Measurements from ENCODE around the gene UBE2J1.

The UBE2J1 gene

DNA sequence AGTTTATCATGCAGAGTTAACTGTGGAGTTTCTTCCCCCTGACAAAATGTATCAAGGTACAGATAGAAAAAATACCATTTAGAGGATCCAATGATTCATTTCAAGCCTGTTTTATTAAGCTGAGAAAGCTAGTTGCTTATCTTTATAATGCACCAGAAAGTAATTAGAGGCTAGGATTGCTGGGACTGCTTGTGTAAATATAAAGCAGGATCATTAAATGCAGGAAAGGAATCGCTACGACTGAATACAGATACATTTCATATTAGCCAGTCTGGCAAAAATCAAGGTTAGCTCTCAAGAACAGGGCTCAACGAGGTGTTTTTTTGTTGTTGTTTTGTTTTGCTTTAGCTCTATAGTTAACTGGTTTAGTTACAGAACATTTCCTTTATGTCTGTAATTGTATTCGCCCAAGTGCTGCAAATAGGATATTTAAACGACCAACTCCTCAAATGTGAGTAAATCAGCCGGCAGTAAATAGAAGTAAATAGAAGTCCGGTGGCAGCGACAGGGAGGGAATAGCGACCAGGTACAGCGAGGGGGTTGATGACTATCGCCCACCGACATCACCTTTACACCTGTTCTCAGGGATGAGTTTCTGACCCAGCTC is 748 bp downstream of the UBE2J1 start:
- H3K36me3 Mint-ChIP-seq, result no peaks in the 10 kb centered on the region
- H3K4me3 Mint-ChIP-seq, result peak overlapping the region; percentile 99
- H3K27ac Mint-ChIP-seq, result peak overlapping the region; percentile 98
- H3K9me3 Mint-ChIP-seq, result no peaks in the 10 kb centered on the region
- no peaks in the 10 kb centered on the region for H3K27me3 Mint-ChIP-seq
- H3K4me1 Mint-ChIP-seq, result peaks cover 78% of the 10 kb centered on the region

DNA sequence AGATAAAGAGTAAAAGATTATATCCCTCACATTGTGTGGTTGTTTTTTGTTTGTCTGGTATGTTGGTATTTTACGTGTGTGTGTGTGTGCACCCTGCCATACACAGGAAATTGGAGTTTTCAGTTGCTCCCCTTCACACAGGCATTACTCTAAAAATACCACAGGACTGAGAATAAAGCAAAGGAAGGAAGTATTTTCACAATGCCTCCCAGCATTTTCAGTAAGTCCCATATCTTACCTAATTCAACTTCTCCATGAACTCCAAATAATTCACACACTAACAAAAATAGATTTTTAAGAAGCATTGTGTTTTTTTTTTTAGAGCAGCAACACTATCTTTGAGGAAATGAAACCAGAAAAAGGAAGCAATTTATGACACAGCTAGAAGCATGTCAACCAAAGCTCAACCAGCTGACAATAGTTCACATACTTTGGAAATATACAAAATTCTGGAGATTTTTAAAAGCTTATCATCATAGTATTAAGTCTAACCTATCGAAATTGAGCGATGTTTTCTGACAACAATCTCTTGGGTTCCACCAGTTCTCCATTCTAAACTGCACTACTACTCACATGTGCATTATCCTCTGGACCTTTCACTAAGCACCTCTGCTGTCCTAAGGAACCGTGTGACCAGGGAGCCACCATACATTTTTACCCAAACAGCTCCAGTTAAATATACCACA is 2.1 kb downstream of the UBE2J1 start:
- peaks cover 75% of the 10 kb centered on the region for H3K4me1 Mint-ChIP-seq
- H3K27me3 Mint-ChIP-seq, result no peaks in the 10 kb centered on the region
- no peaks in the 10 kb centered on the region for H3K9me3 Mint-ChIP-seq
- H3K27ac Mint-ChIP-seq, result peak overlapping the region; percentile 67
- H3K4me3 Mint-ChIP-seq, result peak overlapping the region; percentile 99
- no peaks in the 10 kb centered on the region for H3K36me3 Mint-ChIP-seq

DNA sequence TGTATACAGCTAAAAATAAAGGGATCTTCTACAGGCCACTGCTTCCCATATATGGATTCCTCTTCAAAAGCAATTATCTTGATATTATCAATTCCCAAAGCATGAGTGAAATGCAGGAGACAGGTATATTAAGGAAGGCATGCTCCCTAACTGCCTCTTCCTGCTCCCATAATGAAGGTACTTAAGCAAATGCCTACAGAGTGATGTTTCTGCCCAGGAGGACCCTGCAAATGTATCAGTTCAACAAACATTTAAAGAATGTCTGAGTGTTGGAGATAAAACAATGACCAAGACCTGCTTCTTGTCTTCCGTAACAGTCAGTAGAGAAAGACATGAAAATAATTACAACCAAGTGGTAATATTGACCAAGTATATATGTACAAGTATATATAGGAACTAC is 4.2 kb downstream of the UBE2J1 start:
- H3K36me3 Mint-ChIP-seq, result no peaks in the 10 kb centered on the region
- H3K4me3 Mint-ChIP-seq, result no peak overlapping the region
- no peaks in the 10 kb centered on the region for H3K27me3 Mint-ChIP-seq
- peak overlapping the region; percentile 42 for H3K27ac Mint-ChIP-seq
- no peaks in the 10 kb centered on the region for H3K9me3 Mint-ChIP-seq
- peaks cover 70% of the 10 kb centered on the region for H3K4me1 Mint-ChIP-seq

DNA sequence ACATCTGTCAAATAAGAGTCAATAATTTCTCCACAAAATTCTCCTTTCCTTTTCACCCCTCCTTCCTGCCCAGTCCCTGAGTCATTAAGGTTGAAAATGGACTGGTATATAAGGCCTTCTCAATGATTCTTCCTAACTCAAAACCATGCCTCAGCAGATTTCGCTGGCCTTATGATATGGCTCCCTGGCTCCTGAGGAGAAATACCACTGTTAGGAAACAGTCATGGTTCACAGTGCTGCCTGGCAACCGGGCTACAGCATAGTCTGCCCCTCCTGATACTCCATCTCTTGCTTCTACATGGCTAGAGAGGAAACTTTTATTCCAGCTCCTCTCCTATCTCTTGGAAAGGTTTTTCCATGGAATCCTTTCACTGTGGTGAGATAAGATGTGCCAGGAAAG is 4.7 kb downstream of the UBE2J1 start:
- Mint-ChIP-seq H3K27ac (peak overlapping the region; percentile 72), H3K4me1 (peaks cover 69% of the 10 kb centered on the region), H3K36me3 (no peaks in the 10 kb centered on the region), H3K9me3 (no peaks in the 10 kb centered on the region), H3K27me3 (no peaks in the 10 kb centered on the region), H3K4me3 (no peak overlapping the region)

DNA sequence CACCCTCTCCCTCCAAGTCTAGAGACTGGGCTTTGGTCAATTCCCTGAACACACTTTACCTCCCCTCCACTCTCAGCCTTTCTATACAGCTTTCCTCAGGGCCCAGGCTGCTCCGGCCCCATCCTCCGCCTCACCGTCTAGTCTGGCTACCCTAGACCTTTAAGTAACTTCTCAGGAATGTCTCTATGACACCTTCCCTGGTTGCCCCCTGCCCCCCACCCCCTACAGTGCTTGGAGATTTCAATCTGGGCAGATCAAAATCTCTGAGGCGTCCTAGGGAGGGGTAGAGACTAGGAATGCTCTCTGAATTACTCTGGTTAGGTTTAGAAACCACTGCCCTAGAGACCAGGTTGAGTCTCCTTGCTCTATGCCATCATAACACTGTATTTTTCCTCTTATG is 6.1 kb downstream of the UBE2J1 start:
- Mint-ChIP-seq H3K36me3 (peaks cover 2% of the 10 kb centered on the region), H3K9me3 (no peaks in the 10 kb centered on the region), H3K4me3 (no peak overlapping the region), H3K4me1 (peaks cover 63% of the 10 kb centered on the region), H3K27ac (no peak overlapping the region), H3K27me3 (no peaks in the 10 kb centered on the region)

DNA sequence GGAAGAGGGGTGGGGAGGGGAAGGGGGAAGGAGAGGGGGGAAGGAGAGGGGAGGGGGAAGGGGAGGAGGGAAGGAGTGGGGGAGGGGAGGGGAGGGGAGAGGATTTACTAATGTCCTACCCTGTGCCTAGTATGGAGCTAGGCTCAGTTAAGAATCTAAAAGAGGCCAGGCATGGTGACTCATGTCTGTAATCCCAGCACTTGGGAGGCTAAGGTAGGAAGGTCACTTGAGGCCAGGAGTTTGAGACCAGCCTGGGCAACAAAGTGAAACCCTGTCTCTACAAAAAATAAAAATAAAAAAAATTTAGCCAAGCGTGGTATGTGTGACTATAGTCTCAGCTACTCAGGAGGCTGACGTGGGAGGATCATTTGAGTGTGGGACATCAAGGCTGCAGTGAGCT is 13.0 kb downstream of the UBE2J1 start:
- Mint-ChIP-seq H3K4me1 (peaks cover 7% of the 10 kb centered on the region), H3K27me3 (no peaks in the 10 kb centered on the region), H3K9me3 (no peaks in the 10 kb centered on the region), H3K4me3 (no peak overlapping the region), H3K36me3 (peaks cover 10% of the 10 kb centered on the region), H3K27ac (no peak overlapping the region)

DNA sequence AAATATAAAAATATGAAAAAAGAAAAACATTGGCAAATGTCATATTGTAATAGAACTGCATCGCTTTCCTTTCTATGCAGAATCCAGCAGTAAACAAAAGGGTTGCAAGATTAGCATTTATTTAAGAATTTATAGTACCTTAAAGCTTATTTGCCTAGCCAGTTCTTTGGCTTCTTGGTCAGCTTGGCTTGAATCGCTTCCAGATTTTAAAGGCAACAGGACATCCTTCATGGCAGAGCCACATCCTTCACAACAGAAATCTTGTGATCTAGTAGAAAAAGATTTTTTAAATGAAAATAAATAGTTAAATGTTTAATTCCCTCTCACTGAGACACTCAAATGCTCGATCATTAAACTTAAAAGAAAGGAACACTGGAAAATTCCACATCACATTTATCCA is 17.4 kb downstream of the UBE2J1 start:
- Mint-ChIP-seq H3K4me1 (no peaks in the 10 kb centered on the region), H3K27ac (no peak overlapping the region), H3K27me3 (no peaks in the 10 kb centered on the region), H3K9me3 (no peaks in the 10 kb centered on the region), H3K36me3 (peaks cover 10% of the 10 kb centered on the region), H3K4me3 (no peak overlapping the region)

DNA sequence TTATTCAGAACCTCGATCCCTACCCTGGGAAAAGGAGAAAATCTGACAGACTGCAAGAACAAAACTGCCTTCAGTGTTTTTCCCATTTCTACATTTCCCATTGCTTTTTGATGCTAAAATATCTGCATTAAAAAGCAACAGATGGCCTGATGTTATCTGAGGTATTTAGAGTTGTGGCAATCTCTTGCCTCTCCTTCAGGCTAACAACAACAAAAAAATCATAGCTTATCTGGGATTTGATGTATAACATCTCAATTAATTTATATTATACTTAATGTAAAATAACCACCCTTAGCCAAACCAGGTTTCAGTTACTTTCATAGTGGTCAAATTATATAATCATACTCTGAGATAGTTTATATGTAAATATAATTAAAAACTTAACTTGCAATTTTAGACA is 21.6 kb downstream of the UBE2J1 start:
- Mint-ChIP-seq H3K4me1 (no peaks in the 10 kb centered on the region), H3K36me3 (peaks cover 19% of the 10 kb centered on the region)

DNA sequence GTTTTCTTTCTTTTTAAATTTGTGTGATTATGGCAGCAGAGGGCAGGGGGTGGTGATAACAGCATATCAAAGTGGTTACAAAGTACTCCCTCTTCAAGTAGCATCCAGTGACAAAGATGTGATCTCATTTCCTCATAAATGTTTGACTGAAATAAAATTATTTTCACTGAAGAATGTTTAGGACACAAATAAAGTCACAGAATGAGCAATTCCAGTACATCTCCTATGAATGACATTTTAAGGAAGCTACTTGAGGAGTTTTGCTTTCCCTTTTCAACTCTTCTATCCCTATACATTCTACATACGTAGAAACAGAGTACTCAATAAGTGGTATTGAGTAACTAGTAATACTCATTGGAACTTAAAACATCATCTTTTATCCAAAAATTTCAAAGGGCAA is 23.5 kb downstream of the UBE2J1 start:
- no peak overlapping the region for H3K27ac Mint-ChIP-seq
- H3K4me3 Mint-ChIP-seq, result no peak overlapping the region
- no peaks in the 10 kb centered on the region for H3K4me1 Mint-ChIP-seq
- H3K9me3 Mint-ChIP-seq, result no peaks in the 10 kb centered on the region
- H3K36me3 Mint-ChIP-seq, result peaks cover 19% of the 10 kb centered on the region
- no peaks in the 10 kb centered on the region for H3K27me3 Mint-ChIP-seq

More for the DNA sequence above, 21.6 kb downstream of the UBE2J1 start:
- H3K4me3 Mint-ChIP-seq, result no peak overlapping the region
- H3K9me3 Mint-ChIP-seq, result no peaks in the 10 kb centered on the region
- no peaks in the 10 kb centered on the region for H3K27me3 Mint-ChIP-seq
- H3K27ac Mint-ChIP-seq, result no peak overlapping the region

DNA sequence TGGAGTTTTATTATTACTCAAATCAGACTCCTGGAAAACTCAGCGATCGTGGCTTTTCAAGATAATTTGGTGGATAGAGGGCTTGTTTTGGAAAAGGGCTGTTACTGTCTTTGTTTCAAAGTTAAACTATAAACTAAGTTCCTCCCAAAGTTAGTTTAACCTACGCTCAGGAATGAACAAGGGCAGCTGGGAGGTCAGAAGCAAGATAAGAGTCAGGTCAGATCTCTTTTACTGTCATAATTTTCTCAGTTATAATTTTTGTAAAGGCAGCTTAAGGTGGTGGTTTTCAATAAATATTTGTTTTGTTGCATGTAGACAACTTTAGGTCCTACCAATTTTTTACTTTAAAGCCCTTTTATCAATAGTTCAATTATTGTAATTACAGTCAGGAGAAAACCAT is 28.2 kb downstream of the UBE2J1 start:
- Mint-ChIP-seq H3K4me1 (peaks cover 3% of the 10 kb centered on the region), H3K9me3 (no peaks in the 10 kb centered on the region), H3K4me3 (no peak overlapping the region), H3K27ac (no peak overlapping the region), H3K36me3 (peaks cover 15% of the 10 kb centered on the region), H3K27me3 (no peaks in the 10 kb centered on the region)

DNA sequence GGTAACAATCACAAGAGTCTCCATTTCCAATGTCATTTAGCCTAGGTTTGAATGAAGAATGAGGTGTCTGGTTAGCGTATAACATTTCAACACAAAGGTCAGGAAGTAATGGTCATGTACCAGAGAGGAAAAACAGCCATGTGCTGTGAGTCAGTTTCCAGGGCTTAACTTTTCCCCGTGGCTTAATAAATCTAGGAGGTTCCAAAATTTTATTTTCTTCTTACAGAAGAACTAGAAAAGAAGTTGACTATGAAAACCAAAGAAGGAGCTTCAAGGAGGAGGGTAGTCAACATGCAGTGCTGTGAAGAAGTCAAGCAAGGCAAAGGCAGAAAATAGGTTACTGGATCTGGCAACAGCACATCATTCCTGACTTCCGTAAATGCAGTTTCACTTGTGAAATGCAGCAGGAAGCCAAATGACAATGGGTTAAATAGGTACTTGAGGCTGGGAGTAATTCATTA is 29.0 kb downstream of the UBE2J1 start:
- peaks cover 9% of the 10 kb centered on the region for H3K36me3 Mint-ChIP-seq
- no peak overlapping the region for H3K27ac Mint-ChIP-seq

DNA sequence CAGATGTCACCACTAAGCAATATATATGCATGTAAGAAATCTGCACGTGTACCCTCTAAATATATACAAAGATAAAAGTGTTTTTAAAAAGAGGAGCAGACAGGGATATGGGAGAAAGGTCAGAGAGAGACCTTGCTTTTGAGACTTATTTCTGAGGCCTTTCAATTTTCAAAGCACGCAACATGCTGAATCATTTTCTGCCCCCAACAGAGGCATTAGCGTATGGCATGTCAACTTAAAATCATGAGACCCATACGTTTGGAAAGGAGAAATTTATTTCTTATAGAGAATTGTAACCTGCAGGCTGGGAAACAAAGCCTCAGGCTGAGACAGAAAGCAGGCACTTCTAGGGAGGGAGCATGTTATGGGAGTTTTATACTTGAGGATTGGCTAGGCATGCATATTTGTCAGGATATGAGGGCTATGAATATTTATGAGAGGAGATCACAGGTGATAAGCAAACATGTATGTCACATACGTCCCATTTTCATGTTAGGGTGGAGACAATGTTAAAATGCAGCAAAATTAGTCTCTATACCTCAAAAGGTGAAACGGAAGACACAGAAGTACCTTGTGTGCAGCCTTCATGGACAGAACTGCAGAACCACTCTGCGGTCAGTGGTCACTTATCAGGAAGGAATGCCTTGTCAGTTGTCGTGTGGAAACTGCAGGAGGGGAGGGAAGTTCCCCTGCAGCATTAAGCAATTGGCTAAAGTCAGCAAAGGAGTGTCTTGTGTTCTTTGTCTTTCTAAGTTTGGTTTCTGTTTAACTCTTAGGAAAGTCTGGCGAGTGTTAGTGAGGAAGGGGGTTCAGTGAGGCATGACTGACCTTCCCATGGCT is 31.2 kb downstream of the UBE2J1 start:
- H3K27ac Mint-ChIP-seq, result no peak overlapping the region
- peaks cover 9% of the 10 kb centered on the region for H3K4me1 Mint-ChIP-seq
- H3K27me3 Mint-ChIP-seq, result no peaks in the 10 kb centered on the region
- no peaks in the 10 kb centered on the region for H3K9me3 Mint-ChIP-seq
- H3K36me3 Mint-ChIP-seq, result peaks cover 9% of the 10 kb centered on the region
- H3K4me3 Mint-ChIP-seq, result no peak overlapping the region

More for the DNA sequence above, 29.0 kb downstream of the UBE2J1 start:
- Mint-ChIP-seq H3K9me3 (no peaks in the 10 kb centered on the region), H3K4me1 (peaks cover 3% of the 10 kb centered on the region), H3K4me3 (no peak overlapping the region), H3K27me3 (no peaks in the 10 kb centered on the region)

DNA sequence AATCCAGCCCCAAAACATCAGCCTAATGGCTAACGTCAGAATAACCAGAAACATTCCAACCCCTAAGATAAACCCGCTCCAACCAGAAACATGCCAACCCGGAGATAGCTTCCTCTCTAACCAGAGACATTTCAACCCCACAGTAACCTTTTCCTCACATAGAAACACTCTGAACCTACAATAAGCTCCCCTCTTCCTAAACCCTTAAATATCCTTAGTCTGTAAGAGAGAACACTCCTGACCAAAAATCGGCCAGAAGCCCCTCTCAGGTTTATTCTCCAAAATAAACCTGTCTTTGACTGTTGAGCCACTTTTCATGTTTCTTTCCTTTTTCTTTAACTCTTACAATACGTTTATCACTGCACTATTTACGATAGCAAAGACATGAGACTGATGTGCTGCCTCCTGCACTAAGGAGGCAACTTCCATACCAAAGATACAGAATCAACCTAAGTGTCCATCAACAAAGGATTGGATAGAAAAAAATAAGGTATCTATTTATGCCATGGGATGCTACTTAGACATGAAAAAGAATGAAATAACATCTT is 32.4 kb downstream of the UBE2J1 start:
- Mint-ChIP-seq H3K27ac (no peak overlapping the region), H3K9me3 (no peaks in the 10 kb centered on the region), H3K4me3 (no peak overlapping the region), H3K27me3 (no peaks in the 10 kb centered on the region), H3K4me1 (peaks cover 9% of the 10 kb centered on the region), H3K36me3 (peaks cover 10% of the 10 kb centered on the region)

DNA sequence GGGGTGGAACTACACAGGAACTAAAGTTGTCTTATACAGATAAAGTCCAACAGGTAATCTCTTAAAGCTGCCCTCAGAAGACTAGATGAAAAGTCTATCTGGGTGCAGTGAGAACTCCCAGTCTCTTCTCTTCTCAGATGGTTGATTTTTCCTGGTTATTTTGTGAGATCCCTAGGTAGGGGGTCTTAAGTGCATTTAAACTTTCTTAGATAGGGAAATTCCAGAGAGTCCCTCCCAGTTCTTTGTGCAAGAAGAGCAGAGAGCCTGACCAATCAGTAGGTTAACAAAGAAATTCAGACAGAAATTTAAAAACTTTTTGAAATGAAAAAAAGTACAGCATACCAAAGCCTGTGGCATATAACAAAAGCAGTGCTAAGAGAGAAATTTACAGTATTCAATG is 35.5 kb downstream of the UBE2J1 start:
- Mint-ChIP-seq H3K9me3 (no peaks in the 10 kb centered on the region), H3K4me1 (peaks cover 9% of the 10 kb centered on the region), H3K36me3 (peaks cover 10% of the 10 kb centered on the region), H3K27ac (peak overlapping the region; percentile 36), H3K27me3 (no peaks in the 10 kb centered on the region), H3K4me3 (no peak overlapping the region)

DNA sequence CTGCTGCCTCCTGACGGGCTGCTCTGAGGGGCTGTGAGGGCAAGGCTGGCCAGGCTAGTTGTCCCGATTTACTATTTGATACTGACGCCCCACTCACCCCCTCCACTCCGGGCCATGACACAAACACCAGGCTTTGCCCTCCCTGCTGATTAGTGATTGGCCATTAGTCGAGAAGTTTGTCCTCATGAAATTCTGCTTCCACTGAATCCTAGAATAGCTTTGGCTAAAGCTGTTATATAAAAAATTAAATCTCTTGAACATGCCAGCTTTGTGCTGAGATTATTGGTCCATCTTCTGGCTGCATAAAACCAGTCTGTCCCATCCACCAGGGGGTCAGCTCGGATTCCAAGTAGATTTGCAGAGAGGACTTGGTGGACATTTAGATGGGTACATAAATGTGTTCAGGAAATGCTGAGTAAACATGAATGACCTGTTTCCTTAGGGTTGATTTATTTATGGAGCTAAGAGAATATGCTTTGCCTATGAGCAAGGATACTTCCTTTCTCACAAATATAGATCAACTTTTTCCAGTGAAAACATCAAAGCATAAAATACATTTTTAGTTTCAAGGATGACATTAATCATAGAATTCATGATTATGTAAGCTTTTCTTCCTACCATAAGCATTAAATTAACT is 37.2 kb downstream of the UBE2J1 start, which contains the start of gene GABRR2:
Gene GABRR2, minus strand, starts transcription at position 51 of the 637 bp plus-strand sequence. CDS start 134 bp downstream, outside the sequence.
- H3K4me1 Mint-ChIP-seq, result peaks cover 9% of the 10 kb centered on the region
- no peaks in the 10 kb centered on the region for H3K9me3 Mint-ChIP-seq
- H3K27me3 Mint-ChIP-seq, result no peaks in the 10 kb centered on the region
- H3K27ac Mint-ChIP-seq, result no peak within 1 kb of the TSS
- H3K4me3 Mint-ChIP-seq, result no peak within 1 kb of the TSS
- H3K36me3 Mint-ChIP-seq, result peaks cover 10% of the 10 kb centered on the region

Measured in activated naive CD4-positive, alpha-beta T cell treated with anti-CD3 and anti-CD28 coated beads, Interleukin-2, amount 50 U/mL, for 24 hours (primary cell).